ENCODE data around the gene DIP2C.

Gene DIP2C

GRCh38 chr10:507355-507699, 182.1 kb downstream of the DIP2C start:
- in situ Hi-C loops (cut with MboI; ENCODE audit: low pct_unique_long_range_greater_than_20kb, low sequenced_read_pairs, unreplicated experiment), result loop anchor here (25.0 kb wide), 1 partner anchor 305 kb away; no protein-coding TSS in a partner anchor
- TF ChIP-seq CTCF (IDR thresholded peaks at IDR 0.05; ENCODE audit: extremely low read depth, insufficient read depth, missing control alignments), result no peak
- DNase-seq (ENCODE audit: low spot score), result no peak

- TF ChIP-seq CTCF (IDR thresholded peaks at IDR 0.05; ENCODE audit: extremely low read depth, insufficient read depth, missing control alignments), result no peak
- no peak for DNase-seq (ENCODE audit: low spot score)
- in situ Hi-C loops (cut with MboI; ENCODE audit: low pct_unique_long_range_greater_than_20kb, low sequenced_read_pairs, unreplicated experiment), result loop anchor here (25.0 kb wide), 1 partner anchor 306 kb away; no protein-coding TSS in a partner anchor
Measured at GRCh38 chr10:506451-507354, 182.8 kb downstream of the DIP2C start.

- DNase-seq (ENCODE audit: low spot score), result no peak
- no peak for TF ChIP-seq CTCF (IDR thresholded peaks at IDR 0.05; ENCODE audit: extremely low read depth, insufficient read depth, missing control alignments)
- in situ Hi-C loops (cut with MboI; ENCODE audit: low pct_unique_long_range_greater_than_20kb, low sequenced_read_pairs, unreplicated experiment), result loop anchor here (25.0 kb wide), 1 partner anchor 307 kb away; no protein-coding TSS in a partner anchor
Measured at GRCh38 chr10:505419-505818, 184.0 kb downstream of the DIP2C start.

GRCh38 chr10:504806-505205, 184.7 kb downstream of the DIP2C start:
- DNase-seq (ENCODE audit: low spot score), result no peak
- in situ Hi-C loops (cut with MboI; ENCODE audit: low pct_unique_long_range_greater_than_20kb, low sequenced_read_pairs, unreplicated experiment), result loop anchor here (25.0 kb wide), 1 partner anchor 307 kb away; no protein-coding TSS in a partner anchor
- TF ChIP-seq CTCF (IDR thresholded peaks at IDR 0.05; ENCODE audit: extremely low read depth, insufficient read depth, missing control alignments), result no peak

- in situ Hi-C loops (cut with MboI; ENCODE audit: low pct_unique_long_range_greater_than_20kb, low sequenced_read_pairs, unreplicated experiment), result loop anchor here (25.0 kb wide), 1 partner anchor 308 kb away; no protein-coding TSS in a partner anchor
- TF ChIP-seq CTCF (IDR thresholded peaks at IDR 0.05; ENCODE audit: extremely low read depth, insufficient read depth, missing control alignments), result no peak
Measured at GRCh38 chr10:504121-504611, 185.3 kb downstream of the DIP2C start.

GRCh38 chr10:501596-501995, 187.9 kb downstream of the DIP2C start:
- no peak for DNase-seq (ENCODE audit: low spot score)
- TF ChIP-seq CTCF (IDR thresholded peaks at IDR 0.05; ENCODE audit: extremely low read depth, insufficient read depth, missing control alignments), result no peak
- in situ Hi-C loops (cut with MboI; ENCODE audit: low pct_unique_long_range_greater_than_20kb, low sequenced_read_pairs, unreplicated experiment), result loop anchor here (25.0 kb wide), 1 partner anchor 311 kb away; no protein-coding TSS in a partner anchor

More at GRCh38 chr10:504121-504611, 185.3 kb downstream of the DIP2C start:
- no peak for DNase-seq (ENCODE audit: low spot score)
